Astrocyte (in vitro differentiated cells and primary cell): ENCODE measurements around the gene SLC8A2. TPM values are rescaled to one million over a fixed set of nuclear protein-coding genes. Genes with fewer than 3 reads are reported as not detected.

ENCODE experiments used
- DNase-seq: peaks from one replicate; pipeline ENCODE4 v3.0.0-alpha.2; 2010; ENCODE audit warnings: low read depth
- FAIRE-seq: peaks from 2 replicates; lab custom pipeline; 2011; peaks lifted over from hg19 to GRCh38; lab: Jason Lieb, UNC
- H2AFZ ChIP-seq: 2 replicates; pipeline ENCODE4 v1.6.0; 2012; ENCODE audit warnings: low read depth, low read length, inconsistent platforms
- H3K27ac ChIP-seq: 2 replicates; pipeline ENCODE4 v1.5.1; 2011; ENCODE audit warnings: low read depth, low read length, inconsistent platforms
- H3K27me3 ChIP-seq: 2 replicates; pipeline ENCODE4 v1.6.0; 2011; ENCODE audit warnings: low read length, inconsistent platforms; ENCODE audit not compliant: insufficient read depth
- H3K36me3 ChIP-seq: 2 replicates; pipeline ENCODE4 v1.5.1; 2011; ENCODE audit warnings: low read length, inconsistent platforms; ENCODE audit not compliant: insufficient read depth
- H3K4me1 ChIP-seq: 2 replicates; pipeline ENCODE4 v1.5.1; 2011; ENCODE audit warnings: low read length, inconsistent platforms; ENCODE audit not compliant: insufficient read depth
- H3K4me2 ChIP-seq: 2 replicates; pipeline ENCODE4 v1.6.0; 2012; ENCODE audit warnings: low read length, inconsistent platforms
- H3K4me3 ChIP-seq: 2 replicates; pipeline ENCODE4 v1.5.1; 2011; ENCODE audit warnings: low read depth, mild to moderate bottlenecking, low read length, inconsistent platforms; ENCODE audit not compliant: insufficient read depth
- H3K79me2 ChIP-seq: 2 replicates; pipeline ENCODE4 v1.6.0; 2012; ENCODE audit warnings: mild to moderate bottlenecking, low read length, inconsistent platforms; ENCODE audit not compliant: insufficient read depth
- H3K9ac ChIP-seq: 2 replicates; pipeline ENCODE4 v1.6.0; 2012; ENCODE audit warnings: mild to moderate bottlenecking, low read length, inconsistent platforms
- H3K9me3 ChIP-seq: 2 replicates; pipeline ENCODE4 v1.5.1; 2012; ENCODE audit warnings: low read depth, mild to moderate bottlenecking, low read length, inconsistent platforms; ENCODE audit not compliant: insufficient read depth
- H4K20me1 ChIP-seq: 2 replicates; pipeline ENCODE4 v1.6.0; 2012; ENCODE audit warnings: low read length, inconsistent platforms; ENCODE audit not compliant: insufficient read depth
- H3K27ac Mint-ChIP-seq: one replicate; pipeline ENCODE4 v1.8.0; 2021; ENCODE audit warnings: mild to moderate bottlenecking, mixed read lengths; ENCODE audit not compliant: unreplicated experiment
- H3K27me3 Mint-ChIP-seq: one replicate; pipeline ENCODE4 v1.8.0; 2021; ENCODE audit warnings: low read depth, mixed read lengths; ENCODE audit not compliant: unreplicated experiment
- H3K36me3 Mint-ChIP-seq: one replicate; pipeline ENCODE4 v1.8.0; 2021; ENCODE audit warnings: low read depth, mixed read lengths; ENCODE audit not compliant: unreplicated experiment
- H3K4me1 Mint-ChIP-seq: one replicate; pipeline ENCODE4 v1.8.0; 2021; ENCODE audit warnings: low read depth, mixed read lengths; ENCODE audit not compliant: unreplicated experiment
- H3K4me3 Mint-ChIP-seq: one replicate; pipeline ENCODE4 v1.8.0; 2021; ENCODE audit warnings: mild to moderate bottlenecking, moderate library complexity, mixed read lengths; ENCODE audit not compliant: unreplicated experiment
- H3K9me3 Mint-ChIP-seq: one replicate; pipeline ENCODE4 v1.8.0; 2021; ENCODE audit warnings: mild to moderate bottlenecking, mixed read lengths; ENCODE audit not compliant: unreplicated experiment
- CTCF ChIP-seq: IDR thresholded peaks from 2 replicates; pipeline ENCODE4 v1.5.1; 2011; ENCODE audit warnings: low read depth, mild to moderate bottlenecking, inconsistent platforms, low read length, moderate library complexity; ENCODE audit not compliant: insufficient read depth
- EZH2 ChIP-seq: IDR thresholded peaks from 2 replicates; pipeline ENCODE4 v1.6.1; 2012; ENCODE audit warnings: mild to moderate bottlenecking, low read length, inconsistent platforms; ENCODE audit not compliant: insufficient read depth
- total RNA-seq: library from RNA; stranded (reverse); gene quantifications from 2 replicates; pipeline ENCODE4 v1.2.1, GENCODE V29; 2021

SLC8A2 gene
- total RNA-seq, 1 donor from 2014 or later, result 3.3 TPM

- no peak overlapping the region for H2AFZ ChIP-seq
Measured at GRCh38 chr19:47479701-47480503, 8.2 kb upstream of the SLC8A2 start.

GRCh38 chr19:47476438-47476972, 4.8 kb upstream of the SLC8A2 start:
- Mint-ChIP-seq H3K27me3 (peaks cover 25% of the 10 kb centered on the region), H3K9me3 (peaks cover 5% of the 10 kb centered on the region), H3K27ac (no peak overlapping the region), H3K36me3 (peaks cover 10% of the 10 kb centered on the region), H3K4me3 (no peak overlapping the region), H3K4me1 (peaks cover 2% of the 10 kb centered on the region)
- Histone ChIP-seq H2AFZ (no peak overlapping the region), H3K4me1 (no peaks in the 10 kb centered on the region), H3K4me3 (no peak overlapping the region), H3K79me2 (no peaks in the 10 kb centered on the region), H3K27ac (no peak overlapping the region), H3K4me2 (no peak overlapping the region), H3K9ac (no peak overlapping the region), H3K9me3 (no peaks in the 10 kb centered on the region), H3K27me3 (peaks cover 3% of the 10 kb centered on the region), H3K36me3 (no peaks in the 10 kb centered on the region), H4K20me1 (no peaks in the 10 kb centered on the region)
- no peak for FAIRE-seq
- TF ChIP-seq EZH2, result no peak
- no peak for TF ChIP-seq CTCF
- no peak for DNase-seq

More at GRCh38 chr19:47479701-47480503, 8.2 kb upstream of the SLC8A2 start:
- Histone ChIP-seq H3K79me2 (no peaks in the 10 kb centered on the region), H3K27me3 (no peaks in the 10 kb centered on the region), H3K36me3 (no peaks in the 10 kb centered on the region), H4K20me1 (no peaks in the 10 kb centered on the region), H3K9ac (no peak overlapping the region), H3K4me2 (peak overlapping the region; percentile 48), H3K27ac (no peak overlapping the region), H3K4me3 (no peak overlapping the region), H3K9me3 (no peaks in the 10 kb centered on the region), H3K4me1 (no peaks in the 10 kb centered on the region)
- Mint-ChIP-seq H3K36me3 (peaks cover 10% of the 10 kb centered on the region), H3K4me1 (no peaks in the 10 kb centered on the region), H3K27me3 (peaks cover 17% of the 10 kb centered on the region), H3K27ac (no peak overlapping the region), H3K4me3 (no peak overlapping the region), H3K9me3 (peaks cover 5% of the 10 kb centered on the region)
- no peak for FAIRE-seq
- TF ChIP-seq CTCF (no peak), EZH2 (no peak)
- DNase-seq, result no peak

- no peak for FAIRE-seq
- no peaks in the 10 kb centered on the region for H3K36me3 ChIP-seq
- no peaks in the 10 kb centered on the region for H3K4me1 ChIP-seq
Measured at GRCh38 chr19:47475465-47475864, 3.8 kb upstream of the SLC8A2 start.

More at GRCh38 chr19:47475465-47475864, 3.8 kb upstream of the SLC8A2 start:
- Histone ChIP-seq H3K9ac (no peak overlapping the region), H3K27me3 (peaks cover 11% of the 10 kb centered on the region), H3K9me3 (no peaks in the 10 kb centered on the region), H3K4me2 (no peak overlapping the region), H3K27ac (no peak overlapping the region), H2AFZ (no peak overlapping the region), H4K20me1 (no peaks in the 10 kb centered on the region), H3K4me3 (no peak overlapping the region), H3K79me2 (no peaks in the 10 kb centered on the region)
- DNase-seq, result no peak
- peaks cover 22% of the 10 kb centered on the region for H3K27me3 Mint-ChIP-seq
- peaks cover 8% of the 10 kb centered on the region for H3K4me1 Mint-ChIP-seq
- TF ChIP-seq CTCF, result no peak
- no peak for TF ChIP-seq EZH2
- peaks cover 6% of the 10 kb centered on the region for H3K36me3 Mint-ChIP-seq
- no peak overlapping the region for H3K27ac Mint-ChIP-seq
- peaks cover 2% of the 10 kb centered on the region for H3K9me3 Mint-ChIP-seq
- H3K4me3 Mint-ChIP-seq, result no peak overlapping the region
